CD4-positive, alpha-beta T cell treated with Interleukin-12 subunit alpha and Interleukin-12 subunit beta, for 1 hour (primary cell): Measurements from ENCODE around the gene SLC12A7.
"Not testable (repeated sequence)": the region's sequence is repeated elsewhere in the genome, so short reads cannot be mapped to it uniquely, and the experiment has no call there.

ENCODE experiments used
- DNase-seq: peaks from one replicate; pipeline ENCODE4 v3.0.0-alpha.2; 2020

The SLC12A7 gene

GRCh38 chr5:1140171-1140817 is 28.4 kb upstream of the SLC12A7 start:
- peak; percentile 73 for DNase-seq

DNA sequence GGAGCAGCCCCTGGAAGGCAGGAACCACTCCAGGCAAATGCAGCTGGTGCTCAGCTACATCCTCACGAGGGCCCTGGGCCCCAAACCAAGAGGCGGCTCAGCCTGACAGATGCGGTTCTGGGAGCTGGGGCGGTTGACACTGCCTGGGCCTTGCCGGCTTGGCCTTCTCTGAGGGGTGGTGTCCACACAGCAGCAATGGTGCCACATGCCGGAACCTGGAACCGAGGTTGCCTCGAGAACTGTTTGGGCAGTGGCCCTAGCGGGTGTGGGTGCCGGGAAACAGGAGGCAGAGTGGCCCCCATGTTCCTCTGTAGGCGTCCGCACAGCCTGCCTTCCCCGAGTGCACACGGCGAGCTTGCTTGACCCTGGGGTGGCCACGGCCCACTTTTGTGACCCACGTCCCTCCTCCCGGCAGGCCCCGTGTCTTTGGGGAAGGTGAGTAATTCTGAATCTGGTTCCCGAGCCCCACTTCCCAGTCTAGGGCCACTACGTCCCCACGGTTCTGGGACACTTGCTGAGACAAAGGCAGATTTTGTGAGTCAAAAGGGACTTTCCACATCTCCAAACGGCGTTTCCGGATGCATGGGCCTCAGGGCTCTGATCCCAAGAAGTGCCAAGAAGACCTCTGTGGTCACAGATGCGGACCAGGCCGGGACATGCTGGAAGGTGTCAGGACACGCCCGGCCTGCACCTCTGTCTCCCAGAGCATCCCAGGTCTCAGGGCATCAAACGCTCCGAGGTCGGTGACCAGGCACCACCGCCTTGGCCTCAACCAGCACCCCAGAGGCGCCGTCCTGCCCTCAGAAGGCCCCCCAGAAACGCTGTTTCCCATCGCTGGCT is 27.7 kb upstream of the SLC12A7 start:
- DNase-seq = no peak

GRCh38 chr5:1138445-1139245 is 26.8 kb upstream of the SLC12A7 start:
- no peak for DNase-seq

GRCh38 chr5:1137567-1138444 is 25.9 kb upstream of the SLC12A7 start:
- DNase-seq = peak; percentile 13

DNA sequence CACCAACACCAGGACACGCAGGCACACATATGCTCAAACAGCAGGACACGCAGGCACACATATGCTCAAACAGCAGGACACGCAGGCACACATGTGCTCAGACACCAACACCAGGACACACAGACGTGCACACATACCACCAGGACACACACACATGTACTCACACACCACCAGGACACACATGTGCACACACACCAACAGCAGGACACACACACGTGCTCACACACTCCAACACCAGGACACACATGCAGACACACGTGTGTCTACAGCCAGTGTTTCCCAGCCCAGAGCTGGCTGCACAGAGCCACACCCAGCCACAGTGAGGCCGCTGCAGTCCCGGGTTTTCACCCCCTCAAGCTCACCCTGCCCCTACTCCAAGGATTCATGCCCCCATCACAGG is 25.0 kb upstream of the SLC12A7 start:
- DNase-seq = no peak

GRCh38 chr5:1135696-1136525 is 24.0 kb upstream of the SLC12A7 start:
- no peak for DNase-seq

DNA sequence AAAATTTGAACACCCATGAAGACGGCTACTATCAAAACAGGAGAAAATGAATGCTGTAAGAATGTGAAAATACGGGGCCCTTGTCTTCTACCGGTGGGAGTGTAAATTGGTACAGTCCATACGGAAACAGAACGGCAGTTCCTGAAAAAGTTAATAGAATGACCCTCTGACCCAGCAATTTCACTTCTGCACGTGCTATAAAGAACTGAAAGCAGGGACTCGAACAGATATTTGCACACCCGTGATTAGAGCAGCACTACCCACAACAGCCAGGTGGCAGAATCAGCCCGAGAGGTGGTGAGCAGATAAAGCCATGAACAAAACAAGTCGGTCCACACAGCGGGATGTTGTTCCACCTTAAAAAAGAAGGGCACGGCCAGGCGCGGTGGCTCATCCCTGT is 22.6 kb upstream of the SLC12A7 start:
- peak; percentile 12 for DNase-seq

DNA sequence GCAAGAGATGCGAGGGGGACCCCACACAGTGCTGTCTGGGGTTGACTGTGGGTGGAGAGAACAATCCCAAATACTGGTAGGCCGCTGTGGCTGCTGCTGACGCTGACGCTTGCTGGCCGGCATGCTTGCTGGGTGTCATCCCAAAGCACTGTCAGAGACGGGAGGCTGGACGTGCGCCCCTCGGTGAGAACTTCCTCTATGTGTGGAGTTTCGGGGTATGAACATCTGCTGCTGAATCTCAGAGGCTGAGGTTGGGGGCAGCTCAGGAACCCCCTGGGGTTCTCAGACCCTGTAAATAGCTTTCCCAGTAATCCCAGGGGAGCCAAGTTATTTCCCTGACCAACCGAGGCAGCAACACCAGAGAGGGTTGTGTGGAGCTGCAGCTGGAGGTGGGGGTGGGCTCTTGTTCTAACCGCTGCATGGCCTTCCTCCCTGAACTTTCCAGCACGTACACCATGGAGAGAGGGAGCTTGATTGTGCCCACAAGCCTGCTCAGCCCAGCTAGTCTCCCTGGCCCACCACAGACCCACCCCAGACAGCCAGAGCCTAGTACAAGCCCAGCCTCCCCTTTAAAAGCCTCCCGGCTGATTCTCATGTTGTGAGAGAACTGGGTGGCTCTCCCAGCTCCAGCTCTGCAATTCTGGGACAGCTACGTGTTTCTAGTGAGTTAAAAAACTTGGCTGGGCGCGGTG is 21.8 kb upstream of the SLC12A7 start:
- DNase-seq = no peak

DNA sequence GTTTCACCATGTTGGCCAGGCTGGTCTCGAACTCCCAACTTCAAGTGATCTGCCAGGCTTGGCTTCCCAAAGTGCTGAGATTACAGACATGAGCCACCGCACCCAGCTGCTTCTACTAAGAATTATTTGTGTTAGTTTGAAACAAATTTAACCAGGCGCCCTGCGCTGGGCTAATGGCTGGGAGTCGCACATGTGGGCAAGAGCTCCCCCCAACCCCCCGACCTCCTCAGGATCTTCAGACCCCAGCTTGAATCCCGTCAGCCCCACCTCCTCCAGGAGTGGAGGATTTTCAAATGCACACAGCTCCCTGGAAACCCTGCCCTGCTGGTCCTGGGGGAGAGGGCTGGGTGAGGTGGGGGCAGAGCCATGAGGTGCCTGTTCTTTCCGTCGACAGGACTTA is 21.2 kb upstream of the SLC12A7 start:
- no peak for DNase-seq

DNA sequence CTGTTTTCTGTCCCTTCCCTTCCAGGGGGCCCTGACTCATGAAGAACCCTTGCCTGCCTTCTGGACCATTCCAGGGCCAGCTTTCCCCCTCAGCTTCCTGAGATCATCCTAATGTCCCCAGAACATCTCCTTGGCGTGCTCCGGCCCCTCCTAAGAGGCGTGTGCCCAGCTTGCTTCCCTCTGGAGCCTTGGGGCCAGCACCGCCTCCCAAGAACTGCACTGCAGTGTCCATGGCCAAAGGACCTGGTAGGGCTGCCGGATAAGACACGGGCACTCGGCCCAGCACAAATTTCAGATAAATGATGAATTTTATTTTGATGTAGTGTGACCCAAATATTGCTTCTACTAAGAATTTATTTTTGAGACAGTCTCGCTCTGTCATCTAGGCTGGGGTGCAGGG is 20.7 kb upstream of the SLC12A7 start:
- no peak for DNase-seq

GRCh38 chr5:1131726-1132125 is 19.9 kb upstream of the SLC12A7 start:
- DNase-seq = no peak

DNA sequence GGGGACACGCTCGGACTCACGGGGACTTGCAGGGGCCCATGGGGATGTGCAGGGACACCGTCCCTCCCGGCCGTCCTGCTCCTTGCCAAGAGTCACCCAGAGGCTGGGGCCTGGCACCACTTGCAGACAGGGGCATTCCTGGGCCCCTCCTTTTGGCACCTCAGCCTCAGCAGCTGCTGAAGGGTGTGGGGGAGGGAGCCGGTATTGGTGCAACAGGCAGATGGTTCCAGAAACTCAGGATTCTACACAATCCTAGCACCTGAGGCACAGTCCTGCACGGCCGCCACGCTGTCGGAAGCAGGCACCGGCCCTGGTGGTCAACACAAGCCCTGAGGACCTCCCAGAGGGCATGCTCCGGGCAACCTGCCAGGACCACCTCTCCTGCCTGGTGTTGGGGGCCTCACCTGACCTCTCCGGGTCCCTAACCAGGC is 19.3 kb upstream of the SLC12A7 start:
- no peak for DNase-seq

GRCh38 chr5:1130218-1130946 is 18.5 kb upstream of the SLC12A7 start:
- no peak for DNase-seq

DNA sequence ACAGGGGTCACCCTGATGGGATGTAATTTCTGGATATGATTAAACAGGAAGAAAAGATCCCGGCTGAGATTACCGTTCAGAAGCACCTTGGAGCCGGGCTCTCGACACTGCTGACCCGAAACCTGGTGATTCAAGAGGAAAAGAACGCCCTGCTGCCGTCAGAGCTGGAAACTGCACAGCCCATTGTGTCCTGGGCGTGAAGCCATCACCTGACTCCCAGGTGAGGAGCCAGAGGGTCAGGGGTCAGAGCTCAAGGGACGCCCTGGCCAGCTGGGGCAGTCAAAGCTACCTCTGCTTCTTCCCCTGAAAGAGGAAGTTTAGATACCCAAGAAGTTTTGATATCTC is 17.8 kb upstream of the SLC12A7 start:
- DNase-seq = no peak

DNA sequence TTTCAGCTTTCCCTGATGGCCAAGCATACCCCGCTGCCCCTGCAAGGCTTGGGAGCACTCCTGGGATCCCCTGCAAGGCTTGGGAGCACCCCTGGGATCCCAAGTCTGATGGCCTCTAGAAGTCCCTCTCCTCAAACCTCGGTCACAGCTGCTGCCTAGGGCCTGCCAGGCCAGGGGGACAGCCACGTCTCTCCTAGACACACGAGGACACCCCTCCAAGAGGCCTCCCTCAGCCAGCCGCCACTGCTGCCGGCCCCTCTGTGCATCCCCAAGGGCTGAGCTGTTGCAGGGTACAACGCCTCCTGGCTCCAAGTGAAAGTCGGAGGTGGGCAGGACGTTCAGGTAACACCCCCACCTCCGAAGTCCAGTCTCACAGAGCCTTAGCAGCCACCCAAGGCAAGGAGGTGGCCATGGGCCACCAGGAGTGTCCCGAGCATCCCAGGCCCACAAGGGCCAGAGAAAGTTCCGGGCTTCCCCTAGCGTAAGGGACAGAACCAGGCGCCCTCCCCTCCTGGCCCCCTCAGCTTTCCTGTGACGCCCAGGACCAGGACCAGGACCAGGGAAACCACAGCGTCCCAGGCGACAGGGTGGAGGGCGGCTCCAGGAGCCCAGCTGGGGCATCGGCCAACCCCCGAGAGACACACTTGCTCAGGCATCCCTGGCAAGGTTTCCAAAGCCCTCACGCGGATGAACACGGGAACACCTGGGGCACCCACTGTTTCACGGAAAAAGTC is 17.3 kb upstream of the SLC12A7 start:
- DNase-seq = no peak

GRCh38 chr5:1127959-1128785 is 16.3 kb upstream of the SLC12A7 start:
- no peak for DNase-seq

GRCh38 chr5:1125695-1126094 is 13.8 kb upstream of the SLC12A7 start:
- DNase-seq = not testable (repeated sequence)

GRCh38 chr5:1125030-1125357 is 13.1 kb upstream of the SLC12A7 start:
- no peak for DNase-seq
